ENCODE data around the gene ABCE1.

Gene ABCE1

GRCh38 chr4:145098675-145099037 is 545 bp downstream of the ABCE1 start:
- H3K4me3 ChIP-seq (ENCODE audit: low read length): peak overlapping the region; percentile 80
- H3K4me1 ChIP-seq (ENCODE audit: control insufficient read depth, low read depth, low read length): peaks cover 4% of the 10 kb centered on the region
- no peak overlapping the region for H4K5ac ChIP-seq (ENCODE audit: low read length)
- no peaks in the 10 kb centered on the region for H3K36me3 ChIP-seq (ENCODE audit: control insufficient read depth, insufficient read depth, low read length)
- peak overlapping the region; percentile 44 for H3K4ac ChIP-seq (ENCODE audit: low read depth, low read length)
- no peak overlapping the region for H2AK5ac ChIP-seq (ENCODE audit: low read length)
- peaks cover 7% of the 10 kb centered on the region for H3K79me1 ChIP-seq (ENCODE audit: low read length)
- peaks cover 62% of the 10 kb centered on the region for H3K79me2 ChIP-seq (ENCODE audit: control insufficient read depth, insufficient read depth, low read length)
- H3K27ac ChIP-seq (ENCODE audit: low read depth, low read length): no peak overlapping the region
- peak overlapping the region; percentile 0 for H3K18ac ChIP-seq (ENCODE audit: low read length)
- no peak overlapping the region for H2BK5ac ChIP-seq (ENCODE audit: low read length)
- no peak overlapping the region for H2BK120ac ChIP-seq (ENCODE audit: low read depth, low read length)
- no CpG with 5 or more reads among the region's 9 CpGs for WGBS (ENCODE audit: extremely low coverage, insufficient coverage, low lambda C conversion rate)
- peak overlapping the region; percentile 84 for H3K56ac ChIP-seq (ENCODE audit: low read length)
- no peak for DNase-seq
- H4K8ac ChIP-seq (ENCODE audit: low read depth, low read length): no peak overlapping the region
- H3K23ac ChIP-seq (ENCODE audit: low read length): no peak overlapping the region
- no peaks in the 10 kb centered on the region for H3K27me3 ChIP-seq (ENCODE audit: insufficient read depth, low read length, poor library complexity)
- H3K4me2 ChIP-seq (ENCODE audit: low read length): peak overlapping the region; percentile 38
- peak overlapping the region; percentile 76 for H3K9ac ChIP-seq (ENCODE audit: low read length)
- no peak overlapping the region for H2BK15ac ChIP-seq (replicated peaks; ENCODE audit: low read depth)

- Histone ChIP-seq H3K79me2 (ENCODE audit: control insufficient read depth, insufficient read depth, low read length) (peaks cover 59% of the 10 kb centered on the region), H3K27ac (ENCODE audit: low read depth, low read length) (no peak overlapping the region), H2AK5ac (ENCODE audit: low read length) (no peak overlapping the region), H2BK120ac (ENCODE audit: low read depth, low read length) (no peak overlapping the region), H2BK15ac (replicated peaks; ENCODE audit: low read depth) (no peak overlapping the region), H3K18ac (ENCODE audit: low read length) (no peak overlapping the region), H3K4me3 (ENCODE audit: low read length) (no peak overlapping the region), H4K8ac (ENCODE audit: low read depth, low read length) (no peak overlapping the region), H3K56ac (ENCODE audit: low read length) (peak overlapping the region; percentile 3), H3K4me2 (ENCODE audit: low read length) (peak overlapping the region; percentile 2), H3K79me1 (ENCODE audit: low read length) (peaks cover 5% of the 10 kb centered on the region), H3K23ac (ENCODE audit: low read length) (no peak overlapping the region), H2BK5ac (ENCODE audit: low read length) (no peak overlapping the region), H3K9ac (ENCODE audit: low read length) (peak overlapping the region; percentile 76), H3K4ac (ENCODE audit: low read depth, low read length) (no peak overlapping the region), H3K27me3 (ENCODE audit: insufficient read depth, low read length, poor library complexity) (no peaks in the 10 kb centered on the region), H3K36me3 (ENCODE audit: control insufficient read depth, insufficient read depth, low read length) (no peaks in the 10 kb centered on the region), H4K5ac (ENCODE audit: low read length) (no peak overlapping the region), H3K4me1 (ENCODE audit: control insufficient read depth, low read depth, low read length) (peaks cover 4% of the 10 kb centered on the region)
- WGBS (ENCODE audit: extremely low coverage, insufficient coverage, low lambda C conversion rate): no CpG with 5 or more reads among the region's 5 CpGs
- DNase-seq: no peak
These were observed 1.5 kb downstream of the ABCE1 start for GRCh38 chr4:145099653-145100052.

GRCh38 chr4:145101091-145101490 is 3.0 kb downstream of the ABCE1 start:
- Histone ChIP-seq H3K4ac (ENCODE audit: low read depth, low read length) (no peak overlapping the region), H2BK5ac (ENCODE audit: low read length) (no peak overlapping the region), H4K8ac (ENCODE audit: low read depth, low read length) (no peak overlapping the region), H3K36me3 (ENCODE audit: control insufficient read depth, insufficient read depth, low read length) (no peaks in the 10 kb centered on the region), H2BK15ac (replicated peaks; ENCODE audit: low read depth) (no peak overlapping the region), H3K4me1 (ENCODE audit: control insufficient read depth, low read depth, low read length) (peaks cover 4% of the 10 kb centered on the region), H3K9ac (ENCODE audit: low read length) (no peak overlapping the region), H3K18ac (ENCODE audit: low read length) (no peak overlapping the region), H3K27ac (ENCODE audit: low read depth, low read length) (peak overlapping the region; percentile 33), H2AK5ac (ENCODE audit: low read length) (no peak overlapping the region), H3K23ac (ENCODE audit: low read length) (no peak overlapping the region), H3K4me3 (ENCODE audit: low read length) (no peak overlapping the region), H3K4me2 (ENCODE audit: low read length) (no peak overlapping the region), H3K56ac (ENCODE audit: low read length) (no peak overlapping the region), H3K79me1 (ENCODE audit: low read length) (no peaks in the 10 kb centered on the region), H3K79me2 (ENCODE audit: control insufficient read depth, insufficient read depth, low read length) (peaks cover 54% of the 10 kb centered on the region), H2BK120ac (ENCODE audit: low read depth, low read length) (no peak overlapping the region), H4K5ac (ENCODE audit: low read length) (no peak overlapping the region), H3K27me3 (ENCODE audit: insufficient read depth, low read length, poor library complexity) (no peaks in the 10 kb centered on the region)
- no peak for DNase-seq
- 100% methylated on average over 1 of the region's 1 CpG for WGBS (ENCODE audit: extremely low coverage, insufficient coverage, low lambda C conversion rate)

- no peak overlapping the region for H2BK120ac ChIP-seq (ENCODE audit: low read depth, low read length)
These were observed 4.5 kb downstream of the ABCE1 start for GRCh38 chr4:145102619-145103018.

GRCh38 chr4:145103496-145103895 is 5.4 kb downstream of the ABCE1 start:
- Histone ChIP-seq H2BK120ac (ENCODE audit: low read depth, low read length) (no peak overlapping the region), H2BK15ac (replicated peaks; ENCODE audit: low read depth) (no peak overlapping the region), H4K5ac (ENCODE audit: low read length) (no peak overlapping the region), H3K56ac (ENCODE audit: low read length) (no peak overlapping the region), H3K36me3 (ENCODE audit: control insufficient read depth, insufficient read depth, low read length) (no peaks in the 10 kb centered on the region), H3K79me2 (ENCODE audit: control insufficient read depth, insufficient read depth, low read length) (peaks cover 44% of the 10 kb centered on the region), H3K4me1 (ENCODE audit: control insufficient read depth, low read depth, low read length) (peaks cover 4% of the 10 kb centered on the region), H2BK5ac (ENCODE audit: low read length) (no peak overlapping the region), H2AK5ac (ENCODE audit: low read length) (no peak overlapping the region), H3K4me3 (ENCODE audit: low read length) (no peak overlapping the region), H3K27me3 (ENCODE audit: insufficient read depth, low read length, poor library complexity) (no peaks in the 10 kb centered on the region), H3K27ac (ENCODE audit: low read depth, low read length) (no peak overlapping the region), H3K4me2 (ENCODE audit: low read length) (no peak overlapping the region), H3K79me1 (ENCODE audit: low read length) (no peaks in the 10 kb centered on the region), H3K9ac (ENCODE audit: low read length) (no peak overlapping the region), H3K23ac (ENCODE audit: low read length) (no peak overlapping the region), H4K8ac (ENCODE audit: low read depth, low read length) (no peak overlapping the region), H3K4ac (ENCODE audit: low read depth, low read length) (no peak overlapping the region), H3K18ac (ENCODE audit: low read length) (no peak overlapping the region)
- no CpG with 5 or more reads among the region's 3 CpGs for WGBS (ENCODE audit: extremely low coverage, insufficient coverage, low lambda C conversion rate)
- no peak for DNase-seq

More at GRCh38 chr4:145102619-145103018, 4.5 kb downstream of the ABCE1 start:
- Histone ChIP-seq H3K56ac (ENCODE audit: low read length) (no peak overlapping the region), H3K4me3 (ENCODE audit: low read length) (no peak overlapping the region), H3K27ac (ENCODE audit: low read depth, low read length) (peak overlapping the region; percentile 12), H4K8ac (ENCODE audit: low read depth, low read length) (no peak overlapping the region), H4K5ac (ENCODE audit: low read length) (no peak overlapping the region), H2BK15ac (replicated peaks; ENCODE audit: low read depth) (no peak overlapping the region), H3K79me2 (ENCODE audit: control insufficient read depth, insufficient read depth, low read length) (peaks cover 47% of the 10 kb centered on the region), H2AK5ac (ENCODE audit: low read length) (no peak overlapping the region), H3K9ac (ENCODE audit: low read length) (no peak overlapping the region), H3K18ac (ENCODE audit: low read length) (no peak overlapping the region), H3K4me1 (ENCODE audit: control insufficient read depth, low read depth, low read length) (peaks cover 4% of the 10 kb centered on the region), H3K36me3 (ENCODE audit: control insufficient read depth, insufficient read depth, low read length) (no peaks in the 10 kb centered on the region), H3K27me3 (ENCODE audit: insufficient read depth, low read length, poor library complexity) (no peaks in the 10 kb centered on the region), H3K4me2 (ENCODE audit: low read length) (no peak overlapping the region), H3K23ac (ENCODE audit: low read length) (no peak overlapping the region), H3K79me1 (ENCODE audit: low read length) (no peaks in the 10 kb centered on the region), H2BK5ac (ENCODE audit: low read length) (no peak overlapping the region), H3K4ac (ENCODE audit: low read depth, low read length) (no peak overlapping the region)
- peak; percentile 21 for DNase-seq
- WGBS (ENCODE audit: extremely low coverage, insufficient coverage, low lambda C conversion rate): no CpG with 5 or more reads among the region's 2 CpGs

GRCh38 chr4:145107126-145107525 is 9.0 kb downstream of the ABCE1 start:
- peaks cover 11% of the 10 kb centered on the region for H3K79me2 ChIP-seq (ENCODE audit: control insufficient read depth, insufficient read depth, low read length)
- H3K18ac ChIP-seq (ENCODE audit: low read length): no peak overlapping the region
- H3K27ac ChIP-seq (ENCODE audit: low read depth, low read length): no peak overlapping the region
- H3K4me3 ChIP-seq (ENCODE audit: low read length): no peak overlapping the region
- no peak overlapping the region for H4K8ac ChIP-seq (ENCODE audit: low read depth, low read length)
- no peaks in the 10 kb centered on the region for H3K79me1 ChIP-seq (ENCODE audit: low read length)
- no peak overlapping the region for H2BK5ac ChIP-seq (ENCODE audit: low read length)
- H3K56ac ChIP-seq (ENCODE audit: low read length): no peak overlapping the region
- no peak overlapping the region for H4K5ac ChIP-seq (ENCODE audit: low read length)
- no peaks in the 10 kb centered on the region for H3K4me1 ChIP-seq (ENCODE audit: control insufficient read depth, low read depth, low read length)
- H2BK15ac ChIP-seq (replicated peaks; ENCODE audit: low read depth): no peak overlapping the region
- H2AK5ac ChIP-seq (ENCODE audit: low read length): no peak overlapping the region
- no peak overlapping the region for H3K23ac ChIP-seq (ENCODE audit: low read length)
- H3K36me3 ChIP-seq (ENCODE audit: control insufficient read depth, insufficient read depth, low read length): no peaks in the 10 kb centered on the region
- H3K4ac ChIP-seq (ENCODE audit: low read depth, low read length): no peak overlapping the region
- H3K9ac ChIP-seq (ENCODE audit: low read length): no peak overlapping the region
- H3K27me3 ChIP-seq (ENCODE audit: insufficient read depth, low read length, poor library complexity): no peaks in the 10 kb centered on the region
- H2BK120ac ChIP-seq (ENCODE audit: low read depth, low read length): no peak overlapping the region
- WGBS (ENCODE audit: extremely low coverage, insufficient coverage, low lambda C conversion rate): no CpG with 5 or more reads among the region's 2 CpGs
- H3K4me2 ChIP-seq (ENCODE audit: low read length): no peak overlapping the region
- DNase-seq: no peak
